ENCODE data around the gene RAB28.

Gene RAB28

DNA sequence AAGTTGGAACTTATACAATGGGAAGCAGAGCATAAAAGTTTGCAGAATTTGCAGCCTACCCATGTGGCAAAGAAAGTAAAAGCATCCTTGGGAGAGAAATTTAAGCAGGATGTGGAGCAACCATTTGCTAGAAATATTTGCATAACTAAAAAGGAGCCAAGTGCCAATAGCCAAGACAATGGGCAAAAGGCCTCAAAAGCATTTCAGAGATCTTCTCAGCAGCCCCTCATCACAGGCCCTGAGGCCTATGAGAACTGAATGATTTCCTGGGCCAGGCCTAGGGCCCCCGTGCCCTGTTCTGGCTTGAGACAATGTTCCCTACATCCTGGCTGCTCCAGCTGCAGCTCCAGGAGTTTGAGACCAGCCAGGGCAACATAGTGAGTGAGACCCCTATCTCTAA, 25.3 kb upstream of the RAB28 start:
- no peak for DNase-seq (ENCODE audit: low spot score)

- no peak for DNase-seq (ENCODE audit: low spot score)
Observed at GRCh38 chr4:13504374-13504773, 20.2 kb upstream of the RAB28 start.

DNA sequence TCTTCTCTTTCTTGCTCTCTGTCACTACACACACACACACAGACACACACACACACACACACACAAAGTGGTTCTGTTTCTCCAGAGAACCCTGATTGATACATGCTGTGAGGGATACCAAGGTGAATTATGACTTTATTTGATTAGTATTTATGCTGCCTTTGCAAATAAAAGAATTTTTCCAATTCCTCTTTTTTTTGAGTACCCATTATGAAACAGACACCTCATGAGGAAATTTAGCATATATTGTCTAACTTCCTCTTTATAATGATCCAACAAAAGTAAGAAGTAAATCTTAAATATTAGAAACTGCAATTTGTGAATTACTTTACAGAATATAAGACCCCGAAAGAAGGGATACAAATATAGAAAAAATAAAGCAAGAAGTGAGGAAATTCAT, 14.3 kb upstream of the RAB28 start:
- no peak for DNase-seq (ENCODE audit: low spot score)

DNA sequence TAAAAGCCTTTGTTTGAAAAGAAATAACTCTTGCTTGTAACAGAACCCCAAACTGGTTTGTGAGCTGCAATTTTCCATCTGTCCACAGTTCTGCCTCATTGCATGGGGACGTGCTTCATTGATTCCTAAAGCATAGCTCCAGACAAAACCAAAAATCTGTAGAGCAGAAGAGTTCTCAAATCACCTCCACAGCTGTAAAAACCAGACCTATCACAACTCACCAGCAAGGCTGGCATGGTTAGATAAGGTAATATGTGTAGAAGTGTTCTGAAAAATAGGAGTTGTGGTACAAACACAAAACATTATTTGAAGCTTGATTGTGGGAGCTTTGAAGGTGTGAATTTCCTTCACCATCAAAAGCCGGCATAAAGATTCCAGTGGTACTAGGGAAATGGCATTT, 12.5 kb upstream of the RAB28 start:
- no peak for DNase-seq (ENCODE audit: low spot score)

- DNase-seq (ENCODE audit: low spot score) = no peak
Observed at GRCh38 chr4:13495753-13496152, 11.6 kb upstream of the RAB28 start.

- DNase-seq (ENCODE audit: low spot score) = no peak
Observed at GRCh38 chr4:13493793-13494192, 9.7 kb upstream of the RAB28 start.

DNA sequence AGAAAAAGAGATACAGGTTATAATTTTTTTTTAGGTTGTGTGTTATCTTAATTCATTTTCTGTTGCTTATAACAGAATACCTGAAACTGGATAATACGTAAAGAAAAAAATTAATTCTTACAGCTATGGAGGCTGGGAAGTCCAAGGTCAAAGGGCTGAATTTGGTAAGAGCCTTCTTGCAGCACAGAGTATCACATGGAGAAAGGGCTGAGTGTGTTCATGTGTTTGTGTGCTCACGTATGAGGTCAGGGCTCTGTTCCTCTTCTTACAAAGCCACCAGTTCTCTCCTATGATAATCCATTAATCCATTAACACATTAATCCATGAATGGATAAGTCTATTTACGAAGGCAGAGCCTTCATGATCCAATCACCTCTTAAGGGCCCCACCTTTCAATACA, 8.6 kb upstream of the RAB28 start:
- DNase-seq (ENCODE audit: low spot score) = no peak

GRCh38 chr4:13484749-13485221, 645 bp upstream of the RAB28 start:
- DNase-seq (ENCODE audit: low spot score) = no peak

DNA sequence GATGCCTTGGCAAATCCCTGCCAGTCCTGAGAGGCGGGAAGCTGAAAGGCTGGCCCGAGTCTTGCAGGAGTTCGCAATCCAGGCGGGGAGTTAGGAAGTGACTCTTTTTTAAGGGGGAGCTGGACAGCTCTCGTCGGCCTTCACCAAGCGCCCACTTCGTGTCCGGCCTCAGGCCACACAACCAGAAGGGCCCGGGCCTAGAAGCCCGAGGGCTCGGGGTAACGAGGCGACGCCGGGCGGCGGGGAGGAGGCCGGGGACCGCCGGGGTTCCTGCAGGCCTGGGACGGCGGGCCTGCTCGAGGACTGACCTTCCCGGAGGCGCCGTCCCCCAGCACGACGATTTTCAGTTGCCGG, 395 bp downstream of the RAB28 start:
- DNase-seq (ENCODE audit: low spot score) = no peak

GRCh38 chr4:13483136-13483767, 888 bp downstream of the RAB28 start:
- peak; percentile 14 for DNase-seq (ENCODE audit: low spot score)

GRCh38 chr4:13481569-13481968, 2.6 kb downstream of the RAB28 start:
- DNase-seq (ENCODE audit: low spot score) = no peak

- no peak for DNase-seq (ENCODE audit: low spot score)
Observed at GRCh38 chr4:13478707-13479106, 5.4 kb downstream of the RAB28 start.

- DNase-seq (ENCODE audit: low spot score) = no peak
Observed at GRCh38 chr4:13478131-13478530, 6.0 kb downstream of the RAB28 start.

DNA sequence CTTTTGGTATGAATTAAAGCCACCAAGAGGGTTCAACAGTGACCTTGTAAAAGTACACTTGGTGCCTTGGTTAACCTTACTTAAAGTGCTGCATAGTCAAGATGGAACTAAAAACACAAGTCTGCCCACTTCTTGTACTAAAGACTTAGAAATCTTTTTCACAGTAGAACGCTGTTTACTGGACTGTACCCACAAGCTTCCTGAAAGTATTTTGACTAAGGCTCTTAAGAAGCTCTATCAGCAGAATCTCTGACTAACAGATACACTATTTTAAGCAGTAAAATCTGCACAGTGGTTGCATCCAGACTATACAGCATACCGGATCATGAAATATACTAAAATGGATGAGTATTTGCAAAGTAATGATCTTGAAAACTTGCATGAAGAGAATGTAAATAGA, 7.2 kb downstream of the RAB28 start:
- DNase-seq (ENCODE audit: low spot score) = no peak

DNA sequence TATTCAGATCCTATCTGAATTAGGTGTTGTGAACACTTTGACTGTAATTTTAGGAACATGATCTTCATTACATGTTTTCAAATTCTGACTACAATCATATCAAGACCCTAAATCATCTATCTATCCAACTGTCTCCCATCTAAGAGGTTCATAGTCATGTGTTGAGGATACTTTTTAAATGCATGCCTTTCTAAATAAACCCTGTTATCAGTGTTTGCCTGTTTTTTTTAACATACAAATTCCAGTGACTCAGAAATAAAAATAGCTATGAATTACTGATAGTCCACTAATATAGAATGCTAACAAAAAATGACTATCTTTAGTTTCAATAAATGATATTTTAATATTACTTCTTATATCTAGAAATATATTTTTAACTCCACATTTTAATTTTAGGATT, 8.0 kb downstream of the RAB28 start:
- DNase-seq (ENCODE audit: low spot score) = no peak

DNA sequence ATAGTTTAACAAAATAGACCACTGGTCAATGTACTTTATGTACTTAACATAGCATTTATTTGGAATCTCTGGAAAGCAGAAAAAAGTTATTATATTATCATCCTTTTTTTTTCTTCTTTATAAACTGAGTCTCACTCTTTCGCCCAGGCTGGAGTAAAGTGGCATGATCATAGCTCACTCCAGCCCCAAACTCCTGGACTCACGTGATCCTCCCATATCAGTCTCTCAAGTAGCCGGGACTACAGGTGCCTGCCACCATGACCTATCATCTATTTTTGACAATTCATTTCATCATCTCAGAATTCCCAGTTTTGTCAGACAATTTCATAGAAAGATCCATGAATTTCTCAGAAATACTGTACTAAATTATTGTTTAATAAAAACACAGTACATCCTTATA, 12.7 kb downstream of the RAB28 start:
- DNase-seq (ENCODE audit: low spot score) = no peak

DNA sequence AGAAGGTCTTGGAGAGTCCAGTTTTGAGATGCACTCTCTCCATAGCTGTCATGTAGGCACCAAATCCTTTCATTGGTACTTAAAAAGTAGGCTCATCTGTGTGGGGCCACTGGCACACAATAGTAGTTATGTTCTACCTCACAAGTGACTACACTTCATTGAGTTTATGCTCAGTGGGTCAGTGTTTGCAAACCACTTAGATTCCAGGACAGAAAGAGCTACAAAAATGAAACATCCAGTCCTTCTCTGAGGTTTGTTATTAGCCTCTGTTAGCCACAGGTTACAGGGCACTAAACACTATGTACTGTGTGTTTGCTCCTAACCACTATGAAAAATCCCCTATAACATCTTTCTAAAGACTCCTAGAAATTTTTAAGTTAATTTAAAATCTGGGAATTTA, 13.8 kb downstream of the RAB28 start:
- DNase-seq (ENCODE audit: low spot score) = no peak

DNA sequence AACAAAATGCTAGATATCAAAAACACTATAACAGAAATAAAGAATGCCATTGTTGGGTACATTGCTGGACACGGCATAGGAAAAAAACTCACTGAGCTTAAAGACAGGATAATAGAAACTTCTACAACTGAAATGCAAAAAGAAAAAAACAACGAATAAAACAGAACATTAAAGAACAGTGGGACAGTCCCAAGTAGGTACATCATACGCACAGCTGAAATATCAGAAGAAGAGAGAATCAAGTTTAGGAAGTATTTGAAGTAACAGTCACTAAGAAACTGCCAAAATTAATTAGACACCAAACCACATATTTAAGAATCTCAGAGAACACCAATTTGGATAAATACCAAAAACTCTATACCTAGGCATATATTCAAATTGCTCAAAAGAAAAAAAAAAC, 19.2 kb downstream of the RAB28 start:
- DNase-seq (ENCODE audit: low spot score) = no peak

DNA sequence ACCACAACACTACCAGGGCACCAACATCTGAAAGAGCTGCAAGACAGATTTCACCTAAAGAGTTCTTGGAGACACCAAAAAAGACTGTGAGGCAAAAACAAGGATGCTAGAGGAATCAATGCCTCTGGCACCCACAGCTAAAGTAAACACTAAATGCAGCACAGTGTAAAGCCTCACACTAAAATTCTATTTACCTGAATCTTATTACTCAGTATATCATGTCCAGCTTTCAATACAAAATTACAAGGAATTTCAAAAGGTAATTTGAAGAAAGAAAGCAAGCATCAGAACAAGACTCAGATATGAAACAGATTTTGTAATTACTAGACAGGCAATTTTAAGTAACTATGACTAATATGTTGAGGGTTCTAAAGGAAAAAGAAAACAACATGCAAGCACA, 19.6 kb downstream of the RAB28 start:
- DNase-seq (ENCODE audit: low spot score) = no peak

DNA sequence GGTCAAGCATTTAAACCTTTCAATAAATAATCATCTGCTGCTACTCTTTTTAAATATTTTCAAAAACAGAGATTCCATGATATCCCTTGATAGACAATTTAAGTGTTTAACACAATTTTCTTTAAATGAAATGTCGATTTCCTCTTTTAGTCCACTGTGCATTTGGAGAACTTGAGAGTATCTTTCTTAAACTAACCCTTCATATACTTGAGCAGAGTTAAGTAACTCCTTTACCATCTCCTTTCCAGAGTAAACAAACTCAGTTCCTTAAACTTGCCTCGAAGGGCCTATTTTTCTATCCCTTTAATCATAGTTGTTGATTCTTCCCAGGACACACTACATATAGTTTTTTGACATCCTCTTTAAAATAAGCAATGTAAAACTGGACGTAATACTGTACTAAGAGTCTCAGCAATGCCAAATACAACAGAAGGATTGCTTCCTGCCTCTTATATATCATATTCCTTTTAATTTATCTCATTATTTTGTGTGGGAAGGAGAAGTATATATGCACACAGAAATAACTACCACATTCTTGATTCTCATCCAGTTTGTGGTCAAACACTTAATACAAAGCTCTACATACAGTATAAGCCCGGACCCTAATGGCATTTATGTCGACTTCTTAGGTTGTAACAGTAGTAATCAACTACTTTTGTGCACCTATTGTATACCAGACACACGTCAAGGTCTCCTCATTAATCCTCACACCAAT, 22.8 kb downstream of the RAB28 start:
- DNase-seq (ENCODE audit: low spot score) = no peak

GRCh38 chr4:13455411-13455810, 28.7 kb downstream of the RAB28 start:
- no peak for DNase-seq (ENCODE audit: low spot score)

DNA sequence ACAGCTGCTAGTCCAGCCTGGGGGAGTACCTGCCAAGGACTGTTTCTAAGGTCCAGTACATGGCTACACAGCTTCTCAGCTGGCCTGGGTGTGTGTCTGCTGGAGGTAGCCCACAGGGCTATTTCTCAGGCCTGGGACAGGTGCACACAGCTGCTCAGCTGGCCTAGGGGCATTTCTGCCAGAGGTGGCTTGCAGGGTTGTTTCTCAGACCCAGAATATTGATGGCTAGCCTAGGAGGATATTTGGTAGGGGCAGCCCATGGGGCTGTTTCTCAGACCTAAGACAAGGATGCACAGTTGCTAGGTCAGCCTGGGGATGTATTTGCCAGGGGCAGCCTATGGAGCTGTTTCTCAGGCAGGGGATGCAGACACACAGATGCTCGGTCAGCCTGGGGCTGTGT, 29.4 kb downstream of the RAB28 start:
- no peak for DNase-seq (ENCODE audit: low spot score)

- DNase-seq (ENCODE audit: low spot score) = no peak
Observed at GRCh38 chr4:13452927-13453579, 31.1 kb downstream of the RAB28 start.

DNA sequence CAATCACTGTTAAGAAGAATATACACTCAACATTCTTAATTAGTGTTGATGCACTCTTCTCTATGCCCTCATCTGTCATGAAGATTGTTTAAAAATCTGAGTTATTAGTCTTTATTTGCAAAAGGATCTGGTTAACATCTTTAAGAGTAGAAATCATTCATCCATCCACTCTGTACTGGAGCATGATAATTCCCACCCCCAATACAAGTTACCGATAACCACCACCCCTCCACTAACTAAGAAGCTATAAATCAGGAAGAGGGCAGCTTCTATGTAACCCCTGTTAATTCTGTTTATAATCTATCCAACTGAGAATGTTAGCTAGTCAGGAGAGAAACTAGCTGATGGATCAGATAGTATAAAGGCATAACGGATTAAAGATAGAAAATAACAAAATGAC, 34.5 kb downstream of the RAB28 start:
- DNase-seq (ENCODE audit: low spot score) = no peak

All from germinal center (tissue), 1 donor.